Measurements from ENCODE around the gene RAB6B.

DNA sequence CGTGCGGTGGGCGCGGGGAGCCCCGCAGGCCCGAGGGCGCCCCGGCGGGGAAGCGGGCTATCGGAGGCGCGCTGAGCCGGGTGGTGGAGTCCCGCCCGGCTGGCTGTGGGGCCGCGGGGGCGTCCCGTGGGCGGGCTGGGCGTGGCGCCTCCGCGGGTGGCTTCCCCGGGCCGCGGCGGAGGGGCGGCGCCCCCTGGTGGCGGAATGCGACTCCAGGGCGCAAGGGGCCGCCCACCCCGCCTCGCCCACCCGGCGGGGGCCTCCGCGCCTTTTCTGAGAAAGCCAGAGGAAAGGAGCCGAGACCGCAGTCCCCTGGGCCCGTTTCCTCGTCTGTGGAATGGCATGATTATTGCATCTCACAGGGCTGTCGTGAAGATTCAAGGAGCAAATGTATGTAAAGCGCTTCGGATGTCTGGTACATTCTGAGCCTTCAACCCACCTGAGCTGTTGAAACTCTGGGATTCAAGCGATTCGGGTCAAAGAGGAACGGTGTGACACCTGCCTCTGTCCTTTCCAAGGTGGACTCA is 31.9 kb upstream of the RAB6B start:
- TF ChIP-seq, protein P1, sequence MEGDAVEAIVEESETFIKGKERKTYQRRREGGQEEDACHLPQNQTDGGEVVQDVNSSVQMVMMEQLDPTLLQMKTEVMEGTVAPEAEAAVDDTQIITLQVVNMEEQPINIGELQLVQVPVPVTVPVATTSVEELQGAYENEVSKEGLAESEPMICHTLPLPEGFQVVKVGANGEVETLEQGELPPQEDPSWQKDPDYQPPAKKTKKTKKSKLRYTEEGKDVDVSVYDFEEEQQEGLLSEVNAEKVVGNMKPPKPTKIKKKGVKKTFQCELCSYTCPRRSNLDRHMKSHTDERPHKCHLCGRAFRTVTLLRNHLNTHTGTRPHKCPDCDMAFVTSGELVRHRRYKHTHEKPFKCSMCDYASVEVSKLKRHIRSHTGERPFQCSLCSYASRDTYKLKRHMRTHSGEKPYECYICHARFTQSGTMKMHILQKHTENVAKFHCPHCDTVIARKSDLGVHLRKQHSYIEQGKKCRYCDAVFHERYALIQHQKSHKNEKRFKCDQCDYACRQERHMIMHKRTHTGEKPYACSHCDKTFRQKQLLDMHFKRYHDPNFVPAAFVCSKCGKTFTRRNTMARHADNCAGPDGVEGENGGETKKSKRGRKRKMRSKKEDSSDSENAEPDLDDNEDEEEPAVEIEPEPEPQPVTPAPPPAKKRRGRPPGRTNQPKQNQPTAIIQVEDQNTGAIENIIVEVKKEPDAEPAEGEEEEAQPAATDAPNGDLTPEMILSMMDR (IDR thresholded peaks at IDR 0.05; ENCODE audit: insufficient read depth, low read length) = peak; percentile 44
- TF ChIP-seq, protein P2, sequence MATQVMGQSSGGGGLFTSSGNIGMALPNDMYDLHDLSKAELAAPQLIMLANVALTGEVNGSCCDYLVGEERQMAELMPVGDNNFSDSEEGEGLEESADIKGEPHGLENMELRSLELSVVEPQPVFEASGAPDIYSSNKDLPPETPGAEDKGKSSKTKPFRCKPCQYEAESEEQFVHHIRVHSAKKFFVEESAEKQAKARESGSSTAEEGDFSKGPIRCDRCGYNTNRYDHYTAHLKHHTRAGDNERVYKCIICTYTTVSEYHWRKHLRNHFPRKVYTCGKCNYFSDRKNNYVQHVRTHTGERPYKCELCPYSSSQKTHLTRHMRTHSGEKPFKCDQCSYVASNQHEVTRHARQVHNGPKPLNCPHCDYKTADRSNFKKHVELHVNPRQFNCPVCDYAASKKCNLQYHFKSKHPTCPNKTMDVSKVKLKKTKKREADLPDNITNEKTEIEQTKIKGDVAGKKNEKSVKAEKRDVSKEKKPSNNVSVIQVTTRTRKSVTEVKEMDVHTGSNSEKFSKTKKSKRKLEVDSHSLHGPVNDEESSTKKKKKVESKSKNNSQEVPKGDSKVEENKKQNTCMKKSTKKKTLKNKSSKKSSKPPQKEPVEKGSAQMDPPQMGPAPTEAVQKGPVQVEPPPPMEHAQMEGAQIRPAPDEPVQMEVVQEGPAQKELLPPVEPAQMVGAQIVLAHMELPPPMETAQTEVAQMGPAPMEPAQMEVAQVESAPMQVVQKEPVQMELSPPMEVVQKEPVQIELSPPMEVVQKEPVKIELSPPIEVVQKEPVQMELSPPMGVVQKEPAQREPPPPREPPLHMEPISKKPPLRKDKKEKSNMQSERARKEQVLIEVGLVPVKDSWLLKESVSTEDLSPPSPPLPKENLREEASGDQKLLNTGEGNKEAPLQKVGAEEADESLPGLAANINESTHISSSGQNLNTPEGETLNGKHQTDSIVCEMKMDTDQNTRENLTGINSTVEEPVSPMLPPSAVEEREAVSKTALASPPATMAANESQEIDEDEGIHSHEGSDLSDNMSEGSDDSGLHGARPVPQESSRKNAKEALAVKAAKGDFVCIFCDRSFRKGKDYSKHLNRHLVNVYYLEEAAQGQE (IDR thresholded peaks at IDR 0.05; ENCODE audit: insufficient replicate concordance, low read depth) = no peak
- TF ChIP-seq GABPA (IDR thresholded peaks at IDR 0.05; ENCODE audit: low read depth) = no peak
- TF ChIP-seq POLR2AphosphoS5 (IDR thresholded peaks at IDR 0.05; ENCODE audit: low read depth) = no peak
- TF ChIP-seq SPI1 (IDR thresholded peaks at IDR 0.05; ENCODE audit: borderline replicate concordance, low read depth) = no peak

Data from HL-60 (cell line).